K562 (cell line): Measurements from ENCODE around the gene PNMA8C. TPM values are rescaled to one million over a fixed set of nuclear protein-coding genes. Genes with fewer than 3 reads are reported as not detected.

Experiments used
- CBFA2T2 ChIP-seq: fragments of 450-650 bp; conservative IDR thresholded peaks from 2 replicates; pipeline ENCODE4 v1.6.1; 2017; ENCODE audit warnings: mild to moderate bottlenecking
- CBFB ChIP-seq: sonication (generic); formaldehyde crosslinking; IDR thresholded peaks from 2 replicates; pipeline ENCODE4 v1.4.0; 2020; ENCODE audit warnings: mild to moderate bottlenecking, missing genetic modification reagents
- DACH1 ChIP-seq: fragments of 450-650 bp; IDR thresholded peaks from 2 replicates; pipeline ENCODE4 v1.6.1; 2018; ENCODE audit not compliant: partially characterized antibody
- DNMT1 ChIP-seq: fragments of 450-650 bp; IDR thresholded peaks from 2 replicates; pipeline ENCODE4 v1.6.1; 2016; ENCODE audit warnings: antibody characterized with exemption, mild to moderate bottlenecking
- FOSL1 ChIP-seq: fragments of 200-800 bp; sonication (Bioruptor generic); conservative IDR thresholded peaks from 2 replicates; pipeline ENCODE4 v1.6.1; 2016; ENCODE audit warnings: missing genetic modification characterization, missing compliant biosample characterization
- HDAC1 ChIP-seq, 2 experiments: fragments of 450-650 bp; IDR thresholded peaks; 2 replicates each; pipeline ENCODE4 v1.6.1; 2016 to 2017; ENCODE audit warnings: inconsistent platforms in 1 of 2, mild to moderate bottlenecking in 1 of 2, moderate library complexity in 1 of 2
- HDAC8 ChIP-seq: fragments of 450-650 bp; IDR thresholded peaks from 2 replicates; pipeline ENCODE4 v1.6.1; 2016; ENCODE audit warnings: mild to moderate bottlenecking, missing genetic modification characterization, moderate library complexity, missing compliant biosample characterization
- ILK ChIP-seq: fragments of 450-650 bp; IDR thresholded peaks from 2 replicates; pipeline ENCODE4 v1.6.1; 2016; ENCODE audit warnings: missing genetic modification characterization, low read depth, mild to moderate bottlenecking, missing compliant biosample characterization, moderate library complexity, borderline replicate concordance
- IRF9 ChIP-seq: fragments of 450-650 bp; IDR thresholded peaks from 2 replicates; pipeline ENCODE4 v1.6.1; 2016; ENCODE audit warnings: missing biosample characterization, missing genetic modification characterization
- KLF10 ChIP-seq: fragments of 250-450 bp; sonication (Bioruptor Pico); IDR thresholded peaks from 2 replicates; pipeline ENCODE4 v1.6.1; 2021; ENCODE audit warnings: matching md5 sums
- MED1 ChIP-seq: sonication (generic); formaldehyde crosslinking; IDR thresholded peaks from 2 replicates; pipeline ENCODE4 v1.8.1; 2023; ENCODE audit warnings: missing genetic modification reagents, borderline replicate concordance
- NONO ChIP-seq, 2 experiments: fragments of 200-400 bp in 1 of 2; fragments of 450-650 bp in 1 of 2; formaldehyde crosslinking in 1 of 2; IDR thresholded peaks; 2 replicates each; pipeline ENCODE4 v1.6.1; 2017; ENCODE audit warnings: low read depth in 2 of 2, mild to moderate bottlenecking in 2 of 2, moderate library complexity in 2 of 2, low read length in 1 of 2
- NR2C2 ChIP-seq, 2 experiments: fragments of 200-800 bp in 1 of 2; sonication (Bioruptor generic) in 1 of 2; sonication (generic) in 1 of 2; formaldehyde crosslinking in 1 of 2; IDR thresholded peaks; 2 replicates each; pipeline versions ENCODE4 v1.6.1 to v1.8.0; 2016 to 2022; ENCODE audit warnings: mild to moderate bottlenecking in 1 of 2, missing compliant biosample characterization in 1 of 2, missing genetic modification characterization in 1 of 2, missing genetic modification reagents in 1 of 2
- POU5F1 ChIP-seq: fragments of 150-350 bp; IDR thresholded peaks from 2 replicates; pipeline ENCODE4 v1.6.1; 2014; ENCODE audit warnings: borderline replicate concordance, low read length, low read depth, mild to moderate bottlenecking; ENCODE audit not compliant: partially characterized antibody
- RCOR1 ChIP-seq, 2 experiments: IDR thresholded peaks; 2 replicates each; pipeline ENCODE4 v1.6.1; 2012; ENCODE audit warnings: low read depth in 2 of 2, low read length in 2 of 2, borderline replicate concordance in 1 of 2, improper control_type of control experiment in 1 of 2
- RFX5 ChIP-seq: IDR thresholded peaks from 2 replicates; pipeline ENCODE4 v1.6.1; 2011; ENCODE audit warnings: low read depth, mild to moderate bottlenecking, improper control_type of control experiment, low read length
- RNF2 ChIP-seq: sonication (generic); IDR thresholded peaks from 2 replicates; pipeline ENCODE4 v1.6.1; 2016
- SREBF1 ChIP-seq: fragments of 150-350 bp; IDR thresholded peaks from 2 replicates; pipeline ENCODE4 v1.6.1; 2014; ENCODE audit warnings: antibody characterized with exemption, low read depth, low read length, borderline replicate concordance
- TAF7 ChIP-seq: fragments of 450-650 bp; IDR thresholded peaks from 2 replicates; pipeline ENCODE4 v1.6.1; 2016; ENCODE audit warnings: missing genetic modification characterization, missing compliant biosample characterization
- TCF15 ChIP-seq: fragments of 250-450 bp; sonication (Bioruptor Pico); IDR thresholded peaks from 2 replicates; pipeline ENCODE4 v1.8.0; 2022; ENCODE audit warnings: moderate library complexity, mild to moderate bottlenecking, inconsistent platforms
- ZNF140 ChIP-seq: fragments of 250-450 bp; sonication (Bioruptor Pico); IDR thresholded peaks from 2 replicates; pipeline ENCODE4 v1.8.0; 2021; ENCODE audit warnings: moderate library complexity, mild to moderate bottlenecking, inconsistent platforms
- ZNF23 ChIP-seq: fragments of 250-450 bp; sonication (Bioruptor Pico); IDR thresholded peaks from 2 replicates; pipeline ENCODE4 v1.4.0; 2020; ENCODE audit warnings: mild to moderate bottlenecking
- ZNF347 ChIP-seq: fragments of 450-650 bp; formaldehyde crosslinking; IDR thresholded peaks from 2 replicates; pipeline ENCODE4 v1.4.0; 2020; ENCODE audit warnings: low read depth, mild to moderate bottlenecking, moderate library complexity
- ZNF384 ChIP-seq: IDR thresholded peaks from 2 replicates; pipeline ENCODE4 v1.6.1; 2012; ENCODE audit warnings: low read depth, low read length, improper control_type of control experiment
- polyA plus RNA-seq, 8 experiments: library from polyadenylated mRNA; depleted of rRNA in 4 of 8; stranded (reverse) in 5 of 8; unstranded in 3 of 8; fragments of >200 nt; fragmentation: Nextera tagmentation in 2 of 8; fragmentation: Illumina TruSeq in 1 of 8; extraction: Ambion mirVana in 2 of 8; extraction: Trizol in 1 of 8; gene quantifications; 2 replicates each; pipeline versions ENCODE4 v1.2.1 to v1.2.3, GENCODE V29; 2011 to 2014; ENCODE audit warnings: inconsistent platforms in 1 of 8, missing spikeins in 1 of 8
- total RNA-seq, 7 experiments: library from RNA; depleted of rRNA in 6 of 7; stranded (reverse); fragments of >200 nt in 6 of 7; fragmentation: Illumina TruSeq in 2 of 7; extraction: Trizol in 2 of 7; gene quantifications; 2 replicates each; pipeline versions ENCODE4 v1.2.1 to v1.2.3, GENCODE V29; 2011 to 2021; ENCODE audit warnings: low replicate concordance in 1 of 7
- TF ChIP-seq, protein P1 (sequence below): sonication (generic); formaldehyde crosslinking; IDR thresholded peaks from 2 replicates; pipeline ENCODE4 v1.8.1; 2023; ENCODE audit warnings: mild to moderate bottlenecking, missing genetic modification reagents

The PNMA8C gene
- total and polyA plus RNA-seq, 9 of the 15 experiments (the other 6 are each of a cell fraction or from before 2014, with no cell fraction given) = 0.04 to 0.05 (median 0.05) TPM; not detected in 6

DNA sequence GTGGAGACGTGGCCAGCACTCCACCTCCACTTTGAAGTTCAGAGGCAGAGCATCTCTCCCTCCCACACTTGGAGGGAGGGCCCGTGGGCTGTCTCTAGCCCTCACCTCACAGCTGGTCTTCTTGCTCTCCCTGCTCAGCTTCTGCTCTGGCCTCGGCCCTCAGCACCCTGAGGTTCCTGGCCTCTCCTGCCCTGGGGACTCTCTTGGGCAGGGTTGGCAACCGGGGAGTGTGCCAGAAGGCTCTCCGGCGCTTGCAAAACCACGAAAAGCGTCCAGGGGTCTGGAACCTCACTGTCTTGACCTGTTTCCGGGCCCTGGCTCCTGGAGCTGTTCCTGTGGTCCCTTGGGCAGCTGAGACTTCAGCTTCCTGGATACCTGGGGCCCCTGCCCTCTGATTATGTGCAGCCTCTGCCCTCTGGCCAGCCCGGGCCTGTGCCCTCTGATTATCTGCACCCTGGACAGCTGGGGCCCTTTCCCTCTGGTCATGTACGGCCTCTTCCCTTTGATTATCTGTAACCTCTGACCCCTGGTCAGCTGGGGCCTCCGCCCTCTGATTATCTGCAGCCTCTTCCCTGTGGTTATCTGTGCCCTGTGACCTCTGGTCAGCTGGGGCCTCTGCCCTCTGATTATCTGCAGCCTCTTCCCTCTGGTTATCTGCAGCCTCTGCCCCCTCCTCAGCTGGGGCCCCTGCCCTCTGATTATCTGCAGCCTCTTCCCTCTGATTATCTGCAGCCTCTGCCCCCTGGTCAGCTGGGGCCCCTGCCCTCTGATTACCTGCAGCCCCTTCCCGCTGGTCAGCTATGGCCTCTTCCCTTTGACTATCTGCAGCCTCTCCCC is 17.4 kb downstream of the PNMA8C start (continued):
- TF ChIP-seq RFX5 (no peak), NONO (IDR thresholded peaks at IDR 0.05; ENCODE audit: low read depth in 2 of 2, low read length in 1 of 2) (no peak), NR2C2 (CRISPR knock-in tag; IDR thresholded peaks at IDR 0.05) (peak; percentile 95), NR2C2 (tag; IDR thresholded peaks at IDR 0.05) (peak; percentile 95), HDAC1 (IDR thresholded peaks at IDR 0.05) (peak in 1 of 2 experiments; percentile 17; a peak in 1 of 4 replicates), ZNF23 (no peak), CBFA2T2 (peak; percentile 83), ZNF384 (no peak), HDAC8 (tag) (no peak), RNF2 (no peak), MED1 (CRISPR knock-in tag) (no peak), KLF10 (CRISPR knock-in tag) (no peak), IRF9 (tag) (no peak), ILK (no peak), TCF15 (CRISPR knock-in tag) (no peak), POU5F1 (no peak), ZNF140 (CRISPR knock-in tag) (no peak), CBFB (no peak), RCOR1 (IDR thresholded peaks at IDR 0.05; ENCODE audit: borderline replicate concordance in 1 of 2, low read depth in 2 of 2, low read length in 2 of 2) (peak in 1 of 2 experiments; percentile 63; a peak in 2 of 4 replicates), SREBF1 (no peak), DNMT1 (no peak), TAF7 (tag) (no peak), FOSL1 (tag) (no peak), DACH1 (peak; percentile 94), ZNF347 (CRISPR knock-in tag) (no peak)
- TF ChIP-seq, protein P1, sequence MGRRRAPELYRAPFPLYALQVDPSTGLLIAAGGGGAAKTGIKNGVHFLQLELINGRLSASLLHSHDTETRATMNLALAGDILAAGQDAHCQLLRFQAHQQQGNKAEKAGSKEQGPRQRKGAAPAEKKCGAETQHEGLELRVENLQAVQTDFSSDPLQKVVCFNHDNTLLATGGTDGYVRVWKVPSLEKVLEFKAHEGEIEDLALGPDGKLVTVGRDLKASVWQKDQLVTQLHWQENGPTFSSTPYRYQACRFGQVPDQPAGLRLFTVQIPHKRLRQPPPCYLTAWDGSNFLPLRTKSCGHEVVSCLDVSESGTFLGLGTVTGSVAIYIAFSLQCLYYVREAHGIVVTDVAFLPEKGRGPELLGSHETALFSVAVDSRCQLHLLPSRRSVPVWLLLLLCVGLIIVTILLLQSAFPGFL (CRISPR knock-in tag) = no peak
